HCT116 (cell line): ENCODE data around the gene CLDN2. TPM values are rescaled to one million over a fixed set of nuclear protein-coding genes. Genes with fewer than 3 reads are reported as not detected.

Experiments
- ATAC-seq: fragments of 200-7000 bp; cut with Tn5 transposase; 2 replicates; pipeline ENCODE4 v1.9.1; 2020; ENCODE audit warnings: mild to moderate bottlenecking, moderate library complexity
- BruUV-seq: library from RNA; stranded (reverse); fragments of 400-500 nt; replicated peaks from 2 replicates; lab custom pipeline; 2021; lab: Mats Ljungman, UMichigan
- CTCF ChIA-PET: fragments of 300-600 bp; sonication (Branson Sonifier 250); formaldehyde crosslinking; loops from one replicate; lab custom pipeline; 2021; ENCODE audit warnings: antibody characterized with exemption; lab: Charles Lee
- POLR2A ChIA-PET: fragments of 300-600, 350-600 bp; sonication (Branson Sonifier 250); formaldehyde crosslinking; loops from one replicate; lab custom pipeline; 2021; ENCODE audit warnings: antibody characterized with exemption; lab: Charles Lee
- RAD21 ChIA-PET, 2 experiments: fragments of 300-600 bp; sonication (Branson Sonifier 250); formaldehyde crosslinking; loops; one replicate each; lab custom pipeline; 2023; ENCODE audit warnings: low total read pairs in 2 of 2; ENCODE audit not compliant: uncharacterized antibody in 2 of 2, unreplicated experiment in 2 of 2, low non-redundant PET in 1 of 2; lab: Charles Lee
- DNase-seq: peaks from one replicate; pipeline ENCODE4 v3.0.0-alpha.2; 2010; ENCODE audit warnings: low read depth, low spot score
- H2AFZ ChIP-seq: fragments of 200-600 bp; shearing (Covaris generic), sonication (generic); 2 replicates; pipeline ENCODE4 v1.6.1; 2017; ENCODE audit warnings: low read depth, mixed run types, mixed read lengths, antibody characterized with exemption, low read length; ENCODE audit not compliant: poor library complexity, severe bottlenecking
- H3K27ac ChIP-seq: 2 replicates; pipeline ENCODE4 v1.5.1; 2012; ENCODE audit warnings: low read depth, low read length
- H3K27me3 ChIP-seq: fragments of 200-600 bp; sonication (generic); 2 replicates; pipeline ENCODE4 v1.6.1; 2016; ENCODE audit warnings: mixed run types, low read length, mixed read lengths; ENCODE audit not compliant: insufficient read depth
- H3K36me3 ChIP-seq, 2 experiments: fragments of 200-500 bp in 1 of 2; fragments of 200-600 bp in 1 of 2; sonication (Bioruptor generic) in 1 of 2; sonication (generic) in 1 of 2; 2 replicates each; pipeline versions ENCODE4 v1.5.1 to v1.6.1; 2014 to 2016; ENCODE audit warnings: low read length in 2 of 2, inconsistent platforms in 1 of 2, mixed read lengths in 1 of 2, mixed run types in 1 of 2; ENCODE audit not compliant: insufficient read depth in 2 of 2, control insufficient read depth in 1 of 2
- H3K4me1 ChIP-seq, 2 experiments: fragments of 200-600 bp in 1 of 2; sonication (generic) in 1 of 2; 2 replicates each; pipeline versions ENCODE4 v1.5.1 to v1.6.1; 2012 to 2017; ENCODE audit warnings: low read length in 2 of 2, inconsistent platforms in 1 of 2, mild to moderate bottlenecking in 1 of 2, mixed read lengths in 1 of 2, mixed run types in 1 of 2, moderate library complexity in 1 of 2; ENCODE audit not compliant: insufficient read depth in 2 of 2, control insufficient read depth in 1 of 2
- H3K4me2 ChIP-seq: fragments of 200-600 bp; sonication (generic); 2 replicates; pipeline ENCODE4 v1.6.1; 2017; ENCODE audit warnings: mixed run types, low read length, mixed read lengths
- H3K4me3 ChIP-seq, 2 experiments: fragments of 200-600 bp in 1 of 2; sonication (generic) in 1 of 2; replicated peaks in 1 of 2; 2 replicates each; pipeline ENCODE4 v1.5.1; 2011 to 2016; ENCODE audit warnings: low read length in 2 of 2, control low read depth in 1 of 2, low read depth in 1 of 2, mild to moderate bottlenecking in 1 of 2, mixed read lengths in 1 of 2, mixed run types in 1 of 2
- H3K79me2 ChIP-seq: fragments of 200-600 bp; sonication (generic); 2 replicates; pipeline ENCODE4 v1.6.1; 2017; ENCODE audit warnings: mild to moderate bottlenecking, mixed run types, low read length, moderate library complexity, mixed read lengths; ENCODE audit not compliant: insufficient read depth
- H3K9ac ChIP-seq: fragments of 200-600 bp; sonication (generic); 2 replicates; pipeline ENCODE4 v1.6.1; 2016; ENCODE audit warnings: low read length, mixed read lengths
- H3K9me2 ChIP-seq: fragments of 200-600 bp; sonication (generic), shearing (Covaris generic); 2 replicates; pipeline ENCODE4 v1.6.1; 2017; ENCODE audit warnings: mixed run types, mild to moderate bottlenecking, moderate library complexity; ENCODE audit not compliant: insufficient read depth
- H3K9me3 ChIP-seq, 2 experiments: fragments of 200-500 bp in 1 of 2; fragments of 200-600 bp in 1 of 2; sonication (Bioruptor generic) in 1 of 2; sonication (generic) in 1 of 2; 2 replicates each; pipeline ENCODE4 v1.6.1; 2014 to 2017; ENCODE audit warnings: low read length in 2 of 2, mixed read lengths in 2 of 2, inconsistent platforms in 1 of 2, low read depth in 1 of 2, mild to moderate bottlenecking in 1 of 2, mixed run types in 1 of 2, moderate library complexity in 1 of 2; ENCODE audit not compliant: control insufficient read depth in 1 of 2, insufficient read depth in 1 of 2
- H4K20me1 ChIP-seq: fragments of 200-600 bp; sonication (generic), shearing (Covaris generic); 2 replicates; pipeline ENCODE4 v1.6.1; 2017; ENCODE audit warnings: mixed run types, mild to moderate bottlenecking, moderate library complexity; ENCODE audit not compliant: insufficient read depth
- FOSL1 ChIP-seq: IDR thresholded peaks from 2 replicates; pipeline ENCODE4 v1.6.1; 2012; ENCODE audit warnings: low read depth
- JUND ChIP-seq: IDR thresholded peaks from 2 replicates; pipeline ENCODE4 v1.6.1; 2012
- POLR2AphosphoS5 ChIP-seq: IDR thresholded peaks from 2 replicates; pipeline ENCODE4 v1.6.1; 2011; ENCODE audit warnings: mild to moderate bottlenecking, low read depth, low read length, moderate library complexity
- SRF ChIP-seq: IDR thresholded peaks from 2 replicates; pipeline ENCODE4 v1.6.1; 2012; ENCODE audit warnings: low read depth
- ZBTB33 ChIP-seq: IDR thresholded peaks from 2 replicates; pipeline ENCODE4 v1.6.1; 2011; ENCODE audit warnings: mild to moderate bottlenecking, low read length, moderate library complexity; ENCODE audit not compliant: insufficient replicate concordance; ENCODE audit errors: extremely low read depth
- intact Hi-C: fragments of 100-400 bp; cut with micrococcal nuclease; formaldehyde crosslinking; loops from 2 replicates; pipeline ENCODE4 v1.10.0; 2022
- total RNA-seq: library from RNA; stranded (reverse); gene quantifications from one replicate; pipeline ENCODE4 v1.2.1, GENCODE V29; 2021; ENCODE audit not compliant: unreplicated experiment

The CLDN2 gene
- total RNA-seq, 1 experiment from 2014 or later = 0.10 TPM

GRCh38 chrX:106928227-106928626 lies 8.0 kb downstream of the CLDN2 start (continued):
- TF ChIP-seq ZBTB33 (no peak), JUND (no peak), SRF (no peak)

- Histone ChIP-seq H3K4me2 (peak overlapping the region; percentile 37), H3K9me2 (no peaks in the 10 kb centered on the region), H2AFZ (no peak overlapping the region), H3K4me3 (no peak overlapping the region), H3K9me3 (no peaks in the 10 kb centered on the region), H3K79me2 (no peaks in the 10 kb centered on the region), H3K36me3 (no peaks in the 10 kb centered on the region), H3K4me1 (peaks cover 37 to 44% of the 10 kb centered on the region in 2 experiments), H4K20me1 (no peaks in the 10 kb centered on the region), H3K9ac (no peak overlapping the region), H3K27ac (no peak overlapping the region), H3K27me3 (no peaks in the 10 kb centered on the region)
- intact Hi-C loops = no loop called here
- DNase-seq (no peak), ATAC-seq (peak; percentile 39; the same call in 1 of the 2 replicates)
- POLR2A ChIA-PET = no interaction called here
- TF ChIP-seq FOSL1 (no peak), JUND (no peak), POLR2AphosphoS5 (no peak), ZBTB33 (no peak)
- CTCF ChIA-PET = interaction anchor here (1.2 to 1.4 kb wide), 2 partner anchors 33 to 38 kb away, joined by 3 to 7 read pairs; no protein-coding TSS in a partner anchor
- no TSS peak for BruUV-seq
- RAD21 ChIA-PET = no interaction called here
Measured at GRCh38 chrX:106931831-106932491, 11.8 kb downstream of the CLDN2 start.
